ENCODE data around the gene LMTK3. TPM values are rescaled to one million over a fixed set of nuclear protein-coding genes. Genes with fewer than 3 reads are reported as not detected.

The LMTK3 gene
- total RNA-seq, 4 donors from 2014 or later: 2.1 to 7.8 (median 2.8) TPM

- H3K27me3 ChIP-seq: peaks cover 5 to 52% (median 11%) of the 10 kb centered on the region in 4 donors
- TF ChIP-seq CTCF (IDR thresholded peaks at IDR 0.05): no peak
- TF ChIP-seq POLR2A (IDR thresholded peaks at IDR 0.05): no peak
- H3K4me3 ChIP-seq: peak overlapping the region; percentile 1 to 52 (median 17)
- peaks cover 14 to 38% (median 17%) of the 10 kb centered on the region in 3 donors for H3K4me1 ChIP-seq
- intact Hi-C loops (cut with DNase I): no loop called here
- WGBS, 2 donors: 0% methylated on average over 12 of the region's 32 CpGs; no CpG with 5 or more reads in 1 of the 2 donors
- no peaks in the 10 kb centered on the region for H3K9me3 ChIP-seq
- H3K36me3 ChIP-seq: no peaks in the 10 kb centered on the region
- no peak for DNase-seq
- no peak overlapping the region for H3K27ac ChIP-seq
Observed at GRCh38 chr19:48511321-48511731, 309 bp downstream of the LMTK3 start.

GRCh38 chr19:48510421-48511268 lies 990 bp downstream of the LMTK3 start:
- peaks cover 5 to 52% (median 11%) of the 10 kb centered on the region in 4 donors for H3K27me3 ChIP-seq
- TF ChIP-seq POLR2A (IDR thresholded peaks at IDR 0.05): no peak
- no peak for TF ChIP-seq CTCF (IDR thresholded peaks at IDR 0.05)
- no peak overlapping the region for H3K27ac ChIP-seq
- H3K36me3 ChIP-seq: no peaks in the 10 kb centered on the region
- peaks cover 14 to 36% (median 17%) of the 10 kb centered on the region in 3 donors for H3K4me1 ChIP-seq
- H3K4me3 ChIP-seq: peak overlapping the region in 3 of 4 donors; percentile 12 to 52 (median 22)
- no peaks in the 10 kb centered on the region for H3K9me3 ChIP-seq
- WGBS, 2 donors: 3 to 12% methylated on average over 12 to 15 of the region's 24 CpGs
- intact Hi-C loops (cut with DNase I): no loop called here
- DNase-seq: no peak

- Histone ChIP-seq H3K4me3 (no peak overlapping the region), H3K4me1 (peaks cover 14 to 36% (median 17%) of the 10 kb centered on the region in 3 donors), H3K27ac (no peak overlapping the region), H3K27me3 (peaks cover 5 to 52% (median 11%) of the 10 kb centered on the region in 4 donors), H3K36me3 (no peaks in the 10 kb centered on the region), H3K9me3 (no peaks in the 10 kb centered on the region)
- no peak for DNase-seq
- TF ChIP-seq POLR2A (IDR thresholded peaks at IDR 0.05): no peak
- TF ChIP-seq CTCF (IDR thresholded peaks at IDR 0.05): no peak
- intact Hi-C loops (cut with DNase I): loop anchor here (2.0 kb wide), 1 partner anchor 79 kb away; no protein-coding TSS in a partner anchor
- 73 to 91% methylated on average over 8 to 9 of the region's 12 CpGs for WGBS, 2 donors
Observed at GRCh38 chr19:48509467-48510194, 2.0 kb downstream of the LMTK3 start.

- Histone ChIP-seq H3K27me3 (peaks cover 5 to 48% (median 11%) of the 10 kb centered on the region in 4 donors), H3K9me3 (no peaks in the 10 kb centered on the region), H3K4me3 (no peak overlapping the region), H3K4me1 (peaks cover 12 to 34% (median 15%) of the 10 kb centered on the region in 3 donors), H3K27ac (no peak overlapping the region), H3K36me3 (no peaks in the 10 kb centered on the region)
- TF ChIP-seq POLR2A (IDR thresholded peaks at IDR 0.05) (no peak), CTCF (IDR thresholded peaks at IDR 0.05) (no peak)
- DNase-seq: no peak
- WGBS, 2 donors: 82 to 86% methylated on average over 8 to 22 of the region's 32 CpGs
- intact Hi-C loops (cut with DNase I): loop anchor here (2.0 kb wide), 1 partner anchor 80 kb away; no protein-coding TSS in a partner anchor
Observed at GRCh38 chr19:48508729-48509411, 2.8 kb downstream of the LMTK3 start.
